Choroid plexus epithelial cell (primary cell): ENCODE results near the gene ANAPC16.

ENCODE experiments used
- DNase-seq: peaks from one replicate; pipeline ENCODE4 v3.0.0-alpha.2; 2010; ENCODE audit warnings: low read depth
- H3K4me3 ChIP-seq: 2 replicates; pipeline ENCODE4 v1.5.1; 2011; ENCODE audit warnings: low read depth, mild to moderate bottlenecking, control low read depth, low read length, moderate library complexity
- TF ChIP-seq, protein P1 (sequence below): conservative IDR thresholded peaks from 2 replicates; pipeline ENCODE4 v1.5.1; 2011; ENCODE audit warnings: low read depth, mild to moderate bottlenecking, control low read depth, inconsistent platforms, low read length, moderate library complexity

Gene ANAPC16

DNA sequence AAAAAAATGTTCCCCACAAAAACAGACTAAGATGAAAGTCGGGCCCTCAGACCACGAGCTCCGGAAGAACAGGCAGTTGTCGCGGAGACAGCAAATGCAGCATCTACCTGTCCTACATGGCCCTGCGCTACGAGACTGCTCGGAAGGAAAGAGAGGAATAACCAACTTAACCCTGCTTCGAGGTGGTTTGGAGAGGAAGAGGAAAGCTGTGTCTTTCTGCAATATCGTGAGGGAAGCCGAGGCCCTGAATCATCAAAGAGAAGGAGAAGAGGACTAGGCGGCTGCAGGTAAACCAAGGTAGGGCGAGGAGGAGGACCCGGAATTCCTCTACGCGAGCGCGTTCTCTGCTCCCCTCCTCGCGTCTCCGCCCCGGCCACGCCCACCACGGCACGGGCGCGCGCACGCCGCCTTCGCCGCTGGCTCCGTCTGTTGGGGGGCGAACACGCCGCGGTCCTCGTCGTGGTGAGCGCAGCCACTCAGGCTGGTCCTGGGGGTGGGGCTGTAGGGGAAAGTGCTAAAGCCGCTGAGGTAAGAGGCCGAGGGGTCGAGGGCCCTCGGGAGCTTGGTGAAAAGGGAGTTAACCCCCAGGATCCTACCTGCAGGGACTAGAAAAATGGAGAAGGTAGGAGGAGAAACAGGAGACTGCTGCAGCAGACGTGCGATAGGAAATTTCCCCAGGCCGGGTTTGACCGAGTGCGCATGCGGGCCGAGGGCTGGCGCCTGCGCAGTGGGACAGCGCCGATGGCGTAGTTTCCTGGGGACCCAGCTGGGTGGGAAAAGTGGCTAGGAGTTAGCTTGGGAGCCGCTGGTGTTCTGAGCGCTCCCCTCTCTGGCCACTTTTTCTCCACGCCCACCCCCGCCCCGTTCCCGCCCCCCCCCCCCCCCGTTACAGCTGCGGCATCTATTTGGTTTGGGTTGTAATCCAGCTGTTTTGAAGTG, at the start of gene ANAPC16, which contains the start of gene ASCC1:
TSS of gene ANAPC16 (plus strand) at position 402 of the 939 bp plus-strand sequence. CDS start 7,903 bp downstream, outside the sequence.
TSS of gene ASCC1 (minus strand) at position 666 of the 939 bp plus-strand sequence. CDS start 2,978 bp downstream, outside the sequence.
- peak; percentile 96 for DNase-seq
- TF ChIP-seq, protein P1, sequence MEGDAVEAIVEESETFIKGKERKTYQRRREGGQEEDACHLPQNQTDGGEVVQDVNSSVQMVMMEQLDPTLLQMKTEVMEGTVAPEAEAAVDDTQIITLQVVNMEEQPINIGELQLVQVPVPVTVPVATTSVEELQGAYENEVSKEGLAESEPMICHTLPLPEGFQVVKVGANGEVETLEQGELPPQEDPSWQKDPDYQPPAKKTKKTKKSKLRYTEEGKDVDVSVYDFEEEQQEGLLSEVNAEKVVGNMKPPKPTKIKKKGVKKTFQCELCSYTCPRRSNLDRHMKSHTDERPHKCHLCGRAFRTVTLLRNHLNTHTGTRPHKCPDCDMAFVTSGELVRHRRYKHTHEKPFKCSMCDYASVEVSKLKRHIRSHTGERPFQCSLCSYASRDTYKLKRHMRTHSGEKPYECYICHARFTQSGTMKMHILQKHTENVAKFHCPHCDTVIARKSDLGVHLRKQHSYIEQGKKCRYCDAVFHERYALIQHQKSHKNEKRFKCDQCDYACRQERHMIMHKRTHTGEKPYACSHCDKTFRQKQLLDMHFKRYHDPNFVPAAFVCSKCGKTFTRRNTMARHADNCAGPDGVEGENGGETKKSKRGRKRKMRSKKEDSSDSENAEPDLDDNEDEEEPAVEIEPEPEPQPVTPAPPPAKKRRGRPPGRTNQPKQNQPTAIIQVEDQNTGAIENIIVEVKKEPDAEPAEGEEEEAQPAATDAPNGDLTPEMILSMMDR: no peak

DNA sequence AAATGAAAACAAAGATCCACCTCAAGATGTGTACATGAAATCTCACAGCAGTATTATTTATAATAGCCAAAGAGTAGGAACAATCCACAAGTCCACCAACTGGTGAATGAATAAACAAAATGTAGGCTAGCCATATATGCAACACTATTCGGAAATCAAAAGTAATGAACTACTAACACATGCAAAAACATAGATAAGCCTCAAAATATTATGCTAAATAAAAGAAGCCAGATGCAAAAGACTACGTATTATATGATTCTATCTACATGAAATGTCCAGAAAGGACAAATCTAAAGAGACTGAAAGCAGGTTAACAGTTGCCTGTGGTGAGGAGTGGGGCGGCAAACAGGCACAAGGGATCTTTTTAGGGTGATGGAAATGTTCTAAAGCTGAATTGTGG, 48.7 kb upstream of the ANAPC16 start:
- DNase-seq: no peak
- TF ChIP-seq, protein P1: no peak
- H3K4me3 ChIP-seq: no peak overlapping the region

More for the DNA sequence above, at the start of gene ANAPC16, which contains the start of gene ASCC1:
- peak within 1 kb of the TSS; percentile 71 for H3K4me3 ChIP-seq

DNA sequence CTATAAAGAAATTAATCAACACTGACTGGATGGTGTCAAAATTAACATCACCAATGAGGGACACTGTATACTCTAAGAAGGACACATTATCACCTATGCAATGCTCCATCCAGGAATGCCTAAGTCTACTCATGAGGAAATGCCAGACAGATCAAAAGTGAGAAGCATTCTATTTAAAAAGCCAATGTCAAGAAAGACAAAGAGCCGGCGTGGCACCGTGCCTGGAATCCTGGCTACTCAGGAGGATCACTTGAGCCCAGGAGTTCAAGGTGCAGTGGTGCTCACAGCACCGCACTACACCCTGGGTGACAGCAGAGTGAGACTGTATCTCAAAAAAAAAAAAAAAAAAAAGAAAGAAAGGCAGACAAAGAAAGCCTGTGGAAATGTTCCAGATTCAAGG, 45.5 kb upstream of the ANAPC16 start:
- TF ChIP-seq, protein P1: no peak
- DNase-seq: peak; percentile 15
- no peak overlapping the region for H3K4me3 ChIP-seq

DNA sequence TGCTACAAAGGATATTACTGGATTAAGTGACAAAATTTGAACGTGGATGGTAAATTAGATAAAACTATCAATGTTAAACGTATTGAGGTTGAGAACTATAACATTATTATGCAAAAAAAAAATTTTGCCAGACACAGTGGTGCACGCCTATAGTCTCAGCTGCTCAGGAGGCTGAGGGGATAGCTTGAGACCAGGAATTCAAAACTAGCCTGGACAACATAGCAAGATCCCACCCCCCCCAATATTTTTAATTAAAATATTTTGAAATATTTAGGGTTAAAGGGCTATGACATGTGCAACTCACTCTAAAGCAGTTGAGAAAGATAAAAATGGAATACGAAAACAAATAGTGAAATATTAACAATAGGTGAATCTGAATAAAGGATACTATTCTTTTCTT, 45.1 kb upstream of the ANAPC16 start:
- DNase-seq: no peak
- H3K4me3 ChIP-seq: no peak overlapping the region
- TF ChIP-seq, protein P1: no peak

DNA sequence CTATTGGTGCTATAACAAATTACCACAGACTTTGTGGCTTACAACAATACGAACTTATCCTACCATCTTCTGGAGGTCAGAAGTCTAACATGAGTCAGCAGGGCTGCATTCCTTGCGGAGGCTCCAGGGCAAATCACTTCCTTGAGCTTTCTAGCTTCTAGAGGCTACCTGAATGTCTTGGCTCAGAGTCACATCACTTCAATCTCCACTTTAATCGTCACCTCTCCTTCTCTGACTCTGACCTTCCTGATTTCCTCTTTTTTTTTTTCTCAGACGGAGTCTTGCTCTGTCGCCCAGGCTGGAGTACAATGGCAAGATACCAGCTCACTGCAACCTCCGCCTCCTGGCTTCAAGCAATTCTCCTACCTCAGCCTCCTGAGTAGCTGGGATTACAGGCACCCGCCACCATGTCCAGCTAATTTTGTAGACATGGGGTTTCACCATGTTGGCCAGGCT, 44.6 kb upstream of the ANAPC16 start:
- no peak overlapping the region for H3K4me3 ChIP-seq
- DNase-seq: peak; percentile 90
- TF ChIP-seq, protein P1: no peak

DNA sequence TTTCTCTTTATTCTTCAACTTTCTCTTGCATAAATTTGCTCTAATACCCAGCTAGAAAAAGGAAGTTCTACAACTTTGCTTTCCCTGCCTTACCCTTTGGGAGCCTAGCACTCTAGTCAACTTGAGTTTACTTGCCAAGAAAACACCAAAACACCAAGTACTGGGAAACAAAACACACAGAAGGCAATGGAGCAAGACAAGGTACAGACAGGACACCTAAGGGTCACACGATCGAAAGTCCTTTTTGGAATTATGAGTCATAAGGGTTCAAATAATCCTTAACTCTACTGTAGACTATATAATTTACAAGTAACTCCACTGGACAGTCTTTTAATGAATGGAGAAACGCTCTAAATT, 42.6 kb upstream of the ANAPC16 start:
- no peak overlapping the region for H3K4me3 ChIP-seq
- TF ChIP-seq, protein P1: no peak
- no peak for DNase-seq
